Midbrain (tissue), 1 donor: ENCODE measurements around the gene CDKL1.
"Not testable (repeated sequence)": the region's sequence is repeated elsewhere in the genome, so short reads cannot be mapped to it uniquely, and the experiment has no call there.

ENCODE experiments used
- DNase-seq: peaks from one replicate; lab custom pipeline; 2025; lab: John Stamatoyannopoulos, UW

CDKL1 gene

GRCh38 chr14:50334211-50334610, 62.5 kb downstream of the CDKL1 start:
- DNase-seq: no peak

- DNase-seq: no peak
Measured at GRCh38 chr14:50333014-50333509, 63.6 kb downstream of the CDKL1 start.

- no peak for DNase-seq
Measured at GRCh38 chr14:50331596-50331995, 65.1 kb downstream of the CDKL1 start.

GRCh38 chr14:50321009-50321660, 75.5 kb downstream of the CDKL1 start:
- DNase-seq: peak; percentile 84

GRCh38 chr14:50320283-50320682, 76.4 kb downstream of the CDKL1 start:
- DNase-seq: no peak

GRCh38 chr14:50319721-50320120, 77.0 kb downstream of the CDKL1 start:
- DNase-seq: no peak

- DNase-seq: no peak
Measured at GRCh38 chr14:50319293-50319692, 77.4 kb downstream of the CDKL1 start.

GRCh38 chr14:50318031-50318626, 78.6 kb downstream of the CDKL1 start:
- peak; percentile 45 for DNase-seq

- DNase-seq: not testable (repeated sequence)
Measured at GRCh38 chr14:50314098-50314497, 82.6 kb downstream of the CDKL1 start.

GRCh38 chr14:50312734-50313054, 84.0 kb downstream of the CDKL1 start:
- DNase-seq: no peak

GRCh38 chr14:50311972-50312733, 84.5 kb downstream of the CDKL1 start, which contains the start of the genes DMAC2L and L2HGDH:
Gene DMAC2L, plus strand, starts transcription at chr14:50312324. Its CDS starts 9,164 bp downstream, at chr14:50321488.
Gene L2HGDH, minus strand, starts transcription at chr14:50312229. Its CDS starts 79 bp downstream, at chr14:50312150.
- DNase-seq: peak; percentile 97

GRCh38 chr14:50311337-50311971, 85.2 kb downstream of the CDKL1 start:
- no peak for DNase-seq

GRCh38 chr14:50310445-50310844, 86.2 kb downstream of the CDKL1 start:
- DNase-seq: no peak

- DNase-seq: no peak
Measured at GRCh38 chr14:50308363-50308915, 88.2 kb downstream of the CDKL1 start.

- no peak for DNase-seq
Measured at GRCh38 chr14:50303744-50304471, 92.8 kb downstream of the CDKL1 start.

GRCh38 chr14:50301914-50302313, 94.8 kb downstream of the CDKL1 start:
- no peak for DNase-seq

GRCh38 chr14:50299585-50299984, 97.1 kb downstream of the CDKL1 start:
- DNase-seq: no peak

GRCh38 chr14:50290306-50290705, 106.4 kb downstream of the CDKL1 start:
- no peak for DNase-seq

GRCh38 chr14:50288146-50288545, 108.5 kb downstream of the CDKL1 start:
- no peak for DNase-seq

GRCh38 chr14:50285861-50286260, 110.8 kb downstream of the CDKL1 start:
- no peak for DNase-seq
